Measurements from ENCODE around the gene ANKUB1.

Gene ANKUB1

GRCh38 chr3:149808209-149808829 lies 16.0 kb upstream of the ANKUB1 start:
- peak; percentile 53 for DNase-seq

- no peak for DNase-seq
Measured at GRCh38 chr3:149806171-149806778, 13.9 kb upstream of the ANKUB1 start.

- no peak for DNase-seq
Measured at GRCh38 chr3:149801639-149802038, 9.3 kb upstream of the ANKUB1 start.

GRCh38 chr3:149801195-149801594 lies 8.8 kb upstream of the ANKUB1 start:
- no peak for DNase-seq

GRCh38 chr3:149800693-149801092 lies 8.3 kb upstream of the ANKUB1 start:
- no peak for DNase-seq

GRCh38 chr3:149796026-149796425 lies 3.7 kb upstream of the ANKUB1 start:
- DNase-seq = no peak

- DNase-seq = no peak
Measured at GRCh38 chr3:149790698-149791097, 1.7 kb downstream of the ANKUB1 start.

GRCh38 chr3:149790268-149790667 lies 2.1 kb downstream of the ANKUB1 start:
- no peak for DNase-seq

- DNase-seq = no peak
Measured at GRCh38 chr3:149784064-149784704, 8.2 kb downstream of the ANKUB1 start.

- DNase-seq = no peak
Measured at GRCh38 chr3:149783576-149783975, 8.8 kb downstream of the ANKUB1 start.

GRCh38 chr3:149781741-149782140 lies 10.6 kb downstream of the ANKUB1 start:
- DNase-seq = no peak

- DNase-seq = no peak
Measured at GRCh38 chr3:149781211-149781610, 11.1 kb downstream of the ANKUB1 start.

GRCh38 chr3:149777414-149778214 lies 14.7 kb downstream of the ANKUB1 start:
- DNase-seq = no peak

GRCh38 chr3:149776170-149776569 lies 16.2 kb downstream of the ANKUB1 start:
- DNase-seq = no peak

- DNase-seq = no peak
Measured at GRCh38 chr3:149772861-149773260, 19.5 kb downstream of the ANKUB1 start.

- peak; percentile 44 for DNase-seq
Measured at GRCh38 chr3:149771652-149772271, 20.6 kb downstream of the ANKUB1 start.

GRCh38 chr3:149770246-149770645 lies 22.1 kb downstream of the ANKUB1 start:
- DNase-seq = no peak

GRCh38 chr3:149768704-149769103 lies 23.6 kb downstream of the ANKUB1 start:
- no peak for DNase-seq

- no peak for DNase-seq
Measured at GRCh38 chr3:149767720-149768119, 24.6 kb downstream of the ANKUB1 start.

- DNase-seq = no peak
Measured at GRCh38 chr3:149765762-149766334, 26.5 kb downstream of the ANKUB1 start.

GRCh38 chr3:149764302-149764701 lies 28.1 kb downstream of the ANKUB1 start:
- no peak for DNase-seq

- DNase-seq = no peak
Measured at GRCh38 chr3:149763565-149764195, 28.7 kb downstream of the ANKUB1 start.

Measured in CD4-positive, alpha-beta T cell treated with Interleukin-6 for 4 hours (primary cell).